Activated CD4-positive, alpha-beta T cell treated with anti-CD3 and anti-CD28 coated beads, Interleukin-2, amount 50 U/mL, for 24 hours (primary cell): Measurements from ENCODE around the gene TFF3.
"Not testable (repeated sequence)": the region's sequence is repeated elsewhere in the genome, so short reads cannot be mapped to it uniquely, and the experiment has no call there.

Experiments used
- DNase-seq, 2 donors: peaks; one replicate each; pipeline ENCODE4 v3.0.0-alpha.2; 2020; ENCODE audit warnings: low read depth in 1 of 2, low spot score in 1 of 2

TFF3 gene

GRCh38 chr21:42305707-42306147, 9.5 kb downstream of the TFF3 start:
- no peak for DNase-seq

GRCh38 chr21:42304556-42305454, 10.4 kb downstream of the TFF3 start:
- DNase-seq = no peak

GRCh38 chr21:42303443-42303842, 11.8 kb downstream of the TFF3 start:
- no peak for DNase-seq

- DNase-seq = no peak
Observed at GRCh38 chr21:42302794-42303193, 12.4 kb downstream of the TFF3 start.

GRCh38 chr21:42302076-42302650, 13.0 kb downstream of the TFF3 start:
- DNase-seq = no peak

- DNase-seq = no peak
Observed at GRCh38 chr21:42301371-42302075, 13.7 kb downstream of the TFF3 start.

GRCh38 chr21:42300956-42301355, 14.3 kb downstream of the TFF3 start:
- DNase-seq = no peak

GRCh38 chr21:42300045-42300583, 15.1 kb downstream of the TFF3 start:
- no peak for DNase-seq

GRCh38 chr21:42299324-42300044, 15.7 kb downstream of the TFF3 start:
- DNase-seq = no peak

- DNase-seq = no peak
Observed at GRCh38 chr21:42298657-42299056, 16.6 kb downstream of the TFF3 start.

- DNase-seq = no peak
Observed at GRCh38 chr21:42298237-42298636, 17.0 kb downstream of the TFF3 start.

GRCh38 chr21:42297377-42297776, 17.8 kb downstream of the TFF3 start:
- DNase-seq = no peak

- DNase-seq = no peak
Observed at GRCh38 chr21:42296501-42296900, 18.7 kb downstream of the TFF3 start.

GRCh38 chr21:42295845-42296244, 19.4 kb downstream of the TFF3 start:
- DNase-seq = no peak

- no peak for DNase-seq
Observed at GRCh38 chr21:42294273-42294880, 20.8 kb downstream of the TFF3 start.

GRCh38 chr21:42293649-42294272, 21.4 kb downstream of the TFF3 start:
- no peak for DNase-seq

- not testable (repeated sequence) for DNase-seq
Observed at GRCh38 chr21:42292563-42293142, 22.6 kb downstream of the TFF3 start.

GRCh38 chr21:42291751-42292562, 23.3 kb downstream of the TFF3 start:
- DNase-seq = no peak
